ENCODE results near the gene PTCHD4. TPM values are rescaled to one million over a fixed set of nuclear protein-coding genes. Genes with fewer than 3 reads are reported as not detected.
"Not testable (repeated sequence)": the region's sequence is repeated elsewhere in the genome, so short reads cannot be mapped to it uniquely, and the experiment has no call there.

Gene PTCHD4
- 5.0 and 12.4 TPM in 2 replicates for total RNA-seq

DNA sequence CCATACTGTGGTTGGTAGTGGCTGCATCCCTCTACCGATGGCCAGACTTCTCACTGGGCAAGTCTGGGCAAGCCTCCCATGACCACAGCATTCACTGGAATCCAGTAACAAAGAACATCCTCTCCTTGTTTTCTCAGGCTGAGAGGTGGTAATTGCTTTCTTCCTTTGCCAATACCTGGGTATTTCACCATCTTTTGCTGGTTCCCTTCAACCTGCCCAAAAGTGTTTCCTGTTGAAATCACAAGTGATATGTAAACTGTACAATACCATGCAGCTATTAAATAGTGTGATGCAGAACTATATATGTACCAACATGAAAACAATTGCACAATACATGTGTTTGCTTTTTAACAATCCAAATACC lies at the start of gene PTCHD4:
Gene PTCHD4, minus strand, starts transcription at position 55 of the 364 bp plus-strand sequence. CDS start 42,240 bp downstream, outside the sequence.
- DNase-seq (ENCODE audit: low read depth in 2 of 2), result peak; percentile 74 to 93

DNA sequence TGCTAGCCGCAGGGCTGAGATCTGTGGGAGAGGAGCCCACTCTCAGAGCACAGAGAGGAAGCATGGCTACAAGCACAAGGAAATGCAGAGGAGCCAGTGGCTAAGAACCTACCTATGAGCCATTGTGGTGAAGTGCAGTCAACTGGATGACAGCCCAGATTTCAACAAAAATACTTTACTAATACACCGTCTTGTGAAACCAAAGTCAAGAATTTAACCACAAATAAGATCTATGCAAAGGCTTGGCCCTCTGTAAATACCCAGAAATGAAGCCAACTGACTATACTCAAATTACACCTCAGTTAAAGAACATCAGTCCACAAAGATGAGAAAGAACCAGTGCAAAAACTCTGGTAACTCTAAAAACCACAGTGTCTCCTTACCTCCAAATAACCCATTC lies 40.1 kb upstream of the PTCHD4 start:
- no peak for DNase-seq (ENCODE audit: low read depth in 2 of 2)

DNA sequence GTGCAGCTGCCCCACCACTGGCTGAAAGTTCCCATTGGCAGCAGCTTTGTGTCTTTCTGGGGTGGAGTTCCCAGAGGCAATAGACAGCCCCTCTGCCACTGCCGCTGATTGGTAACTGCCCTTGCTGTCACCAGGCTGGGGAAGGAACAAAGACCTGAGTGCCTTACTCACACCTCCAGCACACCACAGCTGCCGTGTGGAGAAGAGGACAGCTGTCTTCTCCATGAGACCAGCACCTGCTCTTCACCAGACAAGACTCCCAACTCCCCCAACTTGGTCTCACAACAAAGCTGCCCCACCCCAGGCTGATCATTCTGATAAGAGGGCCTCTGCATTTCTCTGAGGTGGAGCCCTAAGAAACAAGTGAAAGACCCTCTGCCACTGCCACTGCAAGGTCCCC lies 39.7 kb upstream of the PTCHD4 start:
- no peak for DNase-seq (ENCODE audit: low read depth in 2 of 2)

DNA sequence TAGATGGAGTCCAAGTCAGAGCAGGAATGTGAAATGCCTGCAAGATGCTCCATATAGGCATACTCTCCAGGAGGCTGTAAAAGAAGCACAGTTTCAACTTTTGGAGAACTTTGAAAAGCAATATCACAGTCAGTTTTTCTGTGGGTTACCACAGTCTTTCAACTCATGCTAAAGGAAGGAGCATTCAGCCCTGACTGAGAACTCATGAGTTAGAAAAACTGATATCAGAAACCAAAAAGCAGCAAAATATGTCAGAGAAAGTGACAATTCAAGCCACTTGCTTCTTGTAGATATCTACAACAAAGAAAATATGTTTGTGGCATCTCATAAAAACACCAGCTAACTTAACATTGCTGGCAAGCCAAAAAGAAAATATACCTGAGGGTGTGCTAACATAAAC lies 36.1 kb upstream of the PTCHD4 start:
- DNase-seq (ENCODE audit: low read depth in 2 of 2), result no peak

DNA sequence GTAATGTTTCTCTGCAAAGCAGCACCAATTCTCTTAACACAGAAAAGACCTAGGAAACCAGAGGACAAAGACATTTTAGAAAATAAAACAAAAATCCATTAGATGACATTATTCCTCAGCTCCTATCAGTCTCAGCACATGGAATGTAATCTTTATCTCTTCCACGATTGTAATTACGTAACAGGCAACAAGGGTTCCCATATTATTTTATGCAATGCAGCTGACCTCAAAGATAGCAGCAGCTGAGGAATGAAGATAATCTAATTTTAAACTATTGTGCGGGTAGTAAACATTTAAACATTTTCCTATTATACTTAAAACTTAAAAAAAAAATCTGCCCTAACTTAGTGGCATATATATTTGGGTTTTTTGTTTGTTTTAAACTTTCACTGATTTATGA lies 33.0 kb upstream of the PTCHD4 start:
- DNase-seq (ENCODE audit: low read depth in 2 of 2), result no peak

DNA sequence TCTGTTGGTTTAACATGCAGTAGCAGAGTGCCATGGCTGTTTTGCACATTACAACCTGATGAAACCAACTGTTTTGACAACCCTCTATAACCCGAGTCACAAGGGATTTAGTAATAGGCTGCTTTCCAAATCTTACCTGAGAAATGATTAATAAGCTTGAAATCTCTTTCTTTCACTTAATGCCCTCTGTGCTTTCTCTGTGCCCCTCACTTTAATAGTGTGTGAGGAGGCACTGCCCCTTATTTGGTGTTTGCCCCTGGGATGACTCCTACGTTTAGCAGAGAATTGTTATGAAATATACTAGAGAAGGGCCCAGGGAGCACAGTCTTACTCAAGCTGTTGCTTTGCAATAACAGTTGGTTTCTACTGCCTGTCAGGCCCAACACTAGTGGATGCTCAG lies 31.0 kb upstream of the PTCHD4 start:
- DNase-seq (ENCODE audit: low read depth in 2 of 2), result no peak

DNA sequence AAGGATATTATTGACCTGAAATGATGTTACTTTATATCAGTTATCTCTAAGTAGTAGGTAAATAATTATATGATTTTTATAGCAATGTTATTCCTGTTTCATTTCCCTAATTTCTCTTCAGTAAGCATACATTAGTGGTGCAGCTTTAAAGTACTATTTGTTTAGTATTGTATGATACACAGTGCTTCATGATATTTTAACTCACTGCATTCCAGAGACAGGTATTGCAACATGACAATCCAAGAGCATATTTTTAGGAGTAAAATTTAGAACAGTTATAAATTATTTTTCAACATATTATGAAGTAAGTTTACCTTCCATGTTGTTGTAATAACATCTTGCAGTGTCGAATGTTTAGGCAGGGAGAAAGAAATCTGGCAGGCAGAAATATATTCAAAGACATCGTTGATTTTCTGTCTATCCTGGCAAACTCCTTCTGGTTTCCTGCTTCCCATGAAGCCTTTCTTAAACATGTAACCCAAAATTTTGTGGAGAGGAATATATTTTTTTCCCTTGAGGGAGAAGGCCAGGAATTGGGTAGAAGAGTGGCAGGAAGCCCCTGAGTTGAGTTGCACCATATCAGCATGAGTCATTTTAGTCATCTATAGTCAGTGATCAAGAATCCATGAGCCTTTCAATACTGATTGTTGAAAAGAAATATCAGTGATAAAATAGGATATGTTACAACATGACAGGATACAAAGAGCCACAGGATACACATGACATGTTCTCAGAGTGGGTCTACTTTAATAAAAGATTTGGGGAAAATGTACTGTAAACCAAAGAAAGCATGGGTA lies 29.0 kb upstream of the PTCHD4 start:
- DNase-seq (ENCODE audit: low read depth in 2 of 2), result no peak

DNA sequence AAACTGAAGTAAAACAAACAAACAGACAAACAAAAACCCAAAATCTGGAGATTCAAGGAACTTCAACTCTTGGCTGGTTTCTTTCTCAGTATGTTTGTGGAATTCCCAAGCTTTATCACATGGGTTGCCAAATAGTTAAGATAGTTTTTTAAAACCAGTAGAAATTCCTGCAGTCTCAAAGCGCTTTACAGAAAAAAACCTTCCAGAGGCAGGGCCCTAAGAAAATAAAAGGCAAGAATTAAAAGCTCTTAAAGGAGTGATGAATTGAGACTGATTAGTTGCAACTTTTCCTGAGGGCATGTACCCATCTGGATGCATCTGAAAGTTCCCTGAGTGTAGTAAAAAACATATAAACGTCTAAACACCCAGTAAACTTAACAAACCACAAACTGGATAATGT lies 25.9 kb upstream of the PTCHD4 start:
- no peak for DNase-seq (ENCODE audit: low read depth in 2 of 2)

DNA sequence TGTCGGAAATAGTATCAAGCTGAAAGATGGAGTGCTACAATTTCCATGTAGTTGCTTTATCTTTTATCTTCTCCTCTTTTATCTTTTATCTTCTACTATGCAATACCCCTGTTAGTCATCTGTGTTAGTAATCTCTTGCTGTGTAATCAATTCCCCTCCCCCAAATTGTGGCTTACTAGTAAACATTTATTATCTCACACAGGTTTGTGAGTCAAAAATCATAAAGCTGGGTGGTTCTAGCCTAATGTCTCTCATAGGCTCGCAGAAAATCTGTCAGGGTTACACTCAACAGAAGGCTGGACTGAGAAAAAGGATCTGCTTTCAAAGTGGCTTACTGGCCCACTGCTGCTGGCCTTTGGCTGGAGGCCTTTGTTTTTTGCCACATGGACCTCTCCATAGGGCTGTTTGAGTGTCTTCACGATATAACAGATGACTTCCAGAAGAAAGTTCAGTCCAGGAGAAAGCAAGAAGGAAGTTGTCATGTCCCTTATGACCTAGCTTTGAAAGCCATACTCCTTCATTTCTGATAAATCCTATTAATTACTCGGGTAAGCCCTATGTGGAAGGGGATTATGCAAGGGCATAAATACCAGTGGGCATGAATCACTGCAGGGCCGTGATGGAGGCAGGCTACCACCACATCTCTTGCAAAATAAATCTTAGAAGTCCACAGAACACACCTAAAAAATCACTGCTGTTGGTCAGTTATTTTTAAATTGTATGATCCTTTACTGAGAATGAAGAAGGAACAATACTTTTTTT lies 24.5 kb upstream of the PTCHD4 start:
- no peak for DNase-seq (ENCODE audit: low read depth in 2 of 2)

DNA sequence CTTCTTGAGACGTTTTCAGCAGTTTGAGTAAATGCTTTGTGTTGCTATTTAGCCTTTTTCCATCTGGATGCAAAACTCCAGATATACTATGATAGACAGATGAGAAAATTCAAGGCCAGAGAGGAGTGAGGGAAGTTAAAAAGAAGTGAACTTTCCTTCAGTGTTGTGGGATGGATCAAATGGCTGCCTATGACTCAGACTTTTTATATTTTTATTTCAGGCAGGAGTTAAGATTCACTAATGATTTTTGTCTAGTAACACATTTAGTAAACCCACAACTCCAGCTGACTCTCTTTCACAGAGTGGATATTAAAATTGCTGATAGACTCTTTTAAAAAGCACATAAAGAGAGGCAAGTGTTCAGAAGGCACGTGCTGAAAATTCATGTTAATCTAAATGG lies 23.2 kb upstream of the PTCHD4 start:
- no peak for DNase-seq (ENCODE audit: low read depth in 2 of 2)

DNA sequence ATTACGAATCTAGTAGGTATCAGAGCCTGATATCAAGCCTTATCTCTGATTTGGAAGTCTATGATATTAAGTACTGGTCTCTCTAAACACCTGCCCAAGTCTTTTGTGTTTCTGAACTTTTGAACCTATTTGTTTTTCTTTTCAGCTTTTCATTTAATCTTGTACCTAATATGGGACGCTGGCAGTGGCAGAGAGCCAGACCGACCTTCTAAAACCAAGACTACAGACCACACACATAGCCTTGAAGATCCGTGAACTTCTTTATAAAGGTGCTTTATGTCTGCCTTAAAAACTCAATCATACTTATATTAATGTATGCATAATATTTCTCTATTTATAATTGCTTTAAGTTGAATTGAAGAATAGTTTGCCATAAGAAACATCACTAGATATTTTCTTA lies 12.6 kb upstream of the PTCHD4 start:
- no peak for DNase-seq (ENCODE audit: low read depth in 2 of 2)

DNA sequence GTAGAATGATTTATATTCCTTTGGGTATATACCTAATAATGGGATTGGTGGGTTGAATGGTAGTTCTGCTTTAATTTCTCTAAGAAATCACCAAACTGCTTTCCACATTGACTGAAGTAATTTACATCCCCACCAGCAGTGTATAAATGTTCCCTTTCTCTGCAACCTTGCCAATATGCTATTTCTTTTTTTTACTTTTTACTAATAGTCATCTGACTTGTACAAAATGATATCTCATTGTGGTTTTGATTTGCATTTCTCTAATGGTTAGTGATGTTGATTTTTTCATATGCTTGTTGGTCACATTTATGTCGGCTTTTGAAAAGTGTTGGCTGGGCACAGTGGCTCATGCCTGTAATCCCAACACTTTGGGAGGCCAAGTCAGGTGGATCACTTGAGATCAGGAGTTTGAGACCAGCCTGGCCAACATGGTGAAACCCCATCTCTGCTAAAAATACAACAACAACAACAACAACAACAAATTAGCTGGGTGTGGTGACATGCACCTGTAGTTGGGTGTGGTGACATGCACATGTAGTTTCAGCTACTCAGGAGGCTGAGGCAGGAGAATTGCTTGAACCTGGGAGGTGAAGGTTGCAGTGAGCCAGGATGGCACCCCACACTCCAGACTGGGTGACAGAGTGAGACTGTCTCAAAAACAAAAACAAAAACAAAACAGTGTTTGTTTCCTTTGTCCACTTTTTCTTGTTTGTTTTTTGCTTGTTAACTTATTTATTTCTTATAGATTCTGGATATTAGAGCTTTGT lies 11.2 kb upstream of the PTCHD4 start:
- DNase-seq (ENCODE audit: low read depth in 2 of 2), result not testable (repeated sequence)

DNA sequence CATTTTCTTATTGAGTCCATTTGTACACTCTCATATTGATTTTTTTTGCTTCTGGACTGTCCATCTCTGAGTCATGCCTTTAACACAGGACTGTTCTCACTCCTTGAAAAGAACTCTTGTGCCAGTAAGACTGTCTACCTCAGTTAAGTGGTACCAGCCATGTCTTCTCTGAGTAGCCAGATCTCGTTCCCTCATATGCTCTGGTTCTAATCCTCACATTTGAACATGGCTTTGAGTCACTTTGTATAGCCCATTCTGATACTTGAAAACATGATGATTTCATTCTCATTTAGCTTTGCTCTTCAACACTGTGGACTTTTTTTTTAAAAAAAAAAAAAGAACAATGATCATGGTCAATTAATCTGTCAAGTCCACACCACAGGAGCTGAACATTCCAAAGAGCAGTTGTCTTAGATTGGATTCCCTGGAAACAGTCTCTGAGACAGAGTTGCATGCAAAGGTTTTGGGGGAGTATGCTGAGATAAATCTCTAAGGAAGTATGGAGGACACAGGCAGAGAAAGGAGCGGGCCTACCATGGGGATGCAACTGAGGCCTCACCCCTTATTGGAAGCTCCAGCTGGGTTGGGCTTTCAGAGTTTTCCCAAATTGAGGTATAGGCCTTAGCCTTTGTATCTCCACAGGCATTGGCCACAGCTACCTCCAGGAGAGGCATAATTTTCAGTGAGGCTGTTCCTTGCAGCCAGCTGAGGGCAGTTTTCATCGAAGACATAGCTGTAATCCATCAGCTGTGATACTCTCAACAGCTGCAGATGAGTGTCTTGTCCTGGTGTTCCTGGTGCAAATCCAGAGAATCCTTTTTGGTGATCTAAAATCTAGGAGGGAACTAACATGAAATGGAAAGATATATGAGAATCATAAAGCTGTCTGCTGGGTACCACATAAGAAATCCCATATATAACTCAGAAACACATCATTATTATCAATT lies 6.0 kb upstream of the PTCHD4 start:
- DNase-seq (ENCODE audit: low read depth in 2 of 2), result no peak

DNA sequence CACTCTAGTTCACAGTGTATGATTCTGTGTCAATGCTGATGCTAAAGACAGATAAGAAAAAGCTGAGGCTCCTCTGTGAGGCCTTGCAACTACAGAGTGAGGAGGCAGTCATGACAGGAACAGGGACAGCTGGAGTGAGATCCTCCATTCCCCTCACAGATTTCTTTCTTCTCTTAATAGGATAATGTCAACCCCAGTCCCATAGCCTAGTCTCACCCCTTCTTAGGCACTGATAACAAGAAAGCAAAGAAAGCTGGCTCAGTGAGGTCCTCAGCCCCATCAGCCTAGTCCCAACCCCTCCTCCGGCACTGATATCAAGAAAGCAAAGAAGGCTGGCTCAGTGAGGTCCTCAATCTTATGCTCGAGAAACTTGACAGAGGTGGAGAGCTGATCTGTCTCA lies 2.1 kb upstream of the PTCHD4 start:
- DNase-seq (ENCODE audit: low read depth in 2 of 2), result no peak

DNA sequence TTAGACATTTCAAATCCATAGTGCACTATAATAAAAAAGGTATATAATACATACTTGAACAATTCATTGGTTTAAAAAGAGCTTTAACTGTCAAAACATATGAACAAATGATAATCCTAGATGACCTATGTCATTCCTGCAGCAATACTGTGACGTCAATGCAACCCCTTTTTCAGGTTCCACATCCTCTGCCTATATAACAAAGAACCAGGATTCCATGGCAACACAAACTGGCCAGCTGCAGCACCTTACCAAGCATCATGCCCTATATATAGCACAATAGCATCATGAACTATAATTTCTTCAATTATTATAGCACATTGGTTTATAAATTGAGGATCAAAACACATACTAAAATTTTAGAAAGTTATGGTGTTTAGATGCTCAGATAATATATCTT lies 578 bp upstream of the PTCHD4 start:
- DNase-seq (ENCODE audit: low read depth in 2 of 2), result peak; percentile 74 to 88

DNA sequence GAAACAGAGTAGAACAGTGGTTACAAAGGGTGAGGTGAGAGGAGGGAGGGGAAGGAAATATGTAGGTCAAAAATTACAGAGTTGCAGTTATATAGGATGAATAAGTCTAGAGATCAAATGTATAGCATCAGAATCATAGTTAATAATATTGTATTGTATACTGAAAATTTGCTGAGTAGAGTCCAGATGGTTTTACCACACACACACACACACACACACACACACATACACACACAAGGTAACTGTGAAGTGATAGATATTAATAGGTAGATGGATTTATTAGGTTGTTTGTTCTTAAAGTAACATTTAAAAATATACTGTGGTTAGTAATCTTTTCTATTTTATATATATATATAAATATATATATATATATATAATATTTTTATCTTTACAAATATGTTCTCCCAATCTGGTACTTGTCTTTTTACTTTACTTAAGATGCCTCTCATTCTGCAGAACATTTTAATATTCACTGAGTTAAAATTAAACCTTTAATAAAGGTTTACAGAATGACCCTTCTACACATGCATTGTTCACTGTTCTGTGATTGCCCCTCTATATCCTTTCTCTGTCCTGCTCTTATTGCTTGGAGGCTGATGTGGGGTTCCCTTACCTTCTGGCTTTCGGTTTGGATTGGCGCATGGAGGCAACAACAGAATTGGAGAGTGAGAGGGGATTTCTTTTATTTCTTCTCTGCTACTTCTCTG lies 408 bp downstream of the PTCHD4 start:
- DNase-seq (ENCODE audit: low read depth in 2 of 2), result peak; percentile 17 to 53

DNA sequence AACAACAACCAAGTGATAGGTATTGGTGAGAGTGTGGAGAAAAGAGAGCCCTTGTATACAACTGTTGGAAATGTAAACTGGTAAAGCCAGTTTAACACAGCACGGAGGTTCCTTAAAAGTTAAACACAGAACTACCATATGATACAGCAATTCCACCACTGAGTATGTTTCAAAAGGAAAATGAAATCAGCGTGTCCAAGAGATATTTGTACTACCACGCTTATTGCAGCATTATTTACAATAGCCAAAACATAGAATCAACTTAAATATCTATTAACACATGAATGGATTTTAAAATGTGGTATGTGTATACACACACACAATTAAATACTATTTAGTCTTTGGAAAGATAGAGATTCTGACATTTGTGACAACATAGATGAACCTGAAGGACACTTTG lies 1.1 kb downstream of the PTCHD4 start:
- peak; percentile 4 to 57 for DNase-seq (ENCODE audit: low read depth in 2 of 2)

DNA sequence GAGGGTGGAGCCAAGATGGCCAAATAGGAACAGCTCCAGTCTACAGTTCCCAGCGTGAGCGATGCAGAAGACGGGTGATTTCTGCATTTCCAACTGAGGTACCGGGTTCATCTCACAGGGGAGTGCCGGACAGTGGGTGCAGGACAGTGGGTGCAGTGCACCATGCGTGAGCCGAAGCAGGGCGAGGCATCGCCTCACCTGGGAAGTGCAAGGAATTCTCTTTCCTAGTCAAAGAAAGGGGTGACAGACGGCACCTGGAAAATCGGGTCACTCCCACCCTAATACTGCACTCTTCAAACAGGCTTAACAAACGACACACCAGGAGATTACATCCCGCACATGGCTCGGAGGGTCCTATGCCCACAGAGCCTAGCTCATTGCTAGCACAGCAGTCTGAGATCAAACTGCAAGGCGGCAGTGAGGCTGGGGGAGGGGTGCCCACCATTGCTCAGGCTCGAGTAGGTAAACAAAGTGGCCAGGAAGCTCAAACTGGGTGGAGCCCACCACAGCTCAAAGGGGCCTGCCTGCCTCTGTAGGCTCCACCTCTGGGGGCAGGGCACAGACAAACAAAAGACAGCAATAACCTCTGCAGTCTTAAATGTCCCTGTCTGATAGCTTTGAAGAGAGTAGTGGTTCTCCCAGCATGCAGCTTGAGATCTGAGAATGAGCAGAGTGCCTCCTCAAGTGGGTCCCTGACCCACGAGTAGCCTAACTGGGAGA lies 8.4 kb downstream of the PTCHD4 start:
- not testable (repeated sequence) for DNase-seq (ENCODE audit: low read depth in 2 of 2)

DNA sequence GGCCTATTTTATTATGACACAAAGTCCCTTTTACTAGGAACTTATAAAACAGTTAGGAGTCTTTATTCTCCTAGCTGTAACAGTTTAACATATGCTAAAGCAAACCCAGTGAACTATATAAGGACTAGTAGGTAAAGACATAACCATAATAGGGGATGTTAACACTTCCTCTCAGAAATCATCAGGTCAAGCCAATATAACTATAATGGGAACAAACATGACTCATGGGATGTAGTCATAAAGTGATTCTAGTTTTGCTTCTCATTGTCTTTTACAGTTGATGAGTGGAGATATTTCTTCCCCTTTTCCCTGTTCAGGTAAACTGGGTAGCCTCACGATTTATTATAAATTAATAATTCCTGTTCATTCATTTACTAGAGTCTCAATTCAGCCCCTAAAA lies 9.7 kb downstream of the PTCHD4 start:
- peak; percentile 33 to 76 for DNase-seq (ENCODE audit: low read depth in 2 of 2)

DNA sequence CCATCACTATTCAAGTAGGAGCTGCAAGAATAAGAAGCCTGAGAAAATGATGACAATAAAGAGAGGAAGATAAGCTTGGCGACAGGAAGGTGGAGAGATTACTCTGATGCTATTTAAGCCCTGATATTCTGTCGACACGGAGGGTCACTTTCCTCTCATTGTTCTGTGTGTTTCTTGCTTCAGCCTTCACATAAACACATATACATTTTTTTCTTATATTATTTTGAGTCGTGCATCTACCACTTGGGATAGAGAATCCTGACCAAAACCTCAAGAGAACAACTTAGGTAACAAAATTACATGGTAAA lies 10.5 kb downstream of the PTCHD4 start:
- peak; percentile 19 to 39 for DNase-seq (ENCODE audit: low read depth in 2 of 2)

Measured in lung microvascular endothelial cell (primary cell).